Muscle layer of duodenum (tissue), 2 donors: Measurements from ENCODE around the gene TRABD2B.
A peak's percentile ranks its signal among the peaks of the same experiment; 100 is the strongest.

Experiments used
- H3K27ac ChIP-seq: one replicate; pipeline ENCODE4 v1.7.0; 2013; ENCODE audit warnings: mild to moderate bottlenecking, low read length
- H3K27me3 ChIP-seq: one replicate; pipeline ENCODE4 v1.7.0; 2013; ENCODE audit warnings: low read depth, mild to moderate bottlenecking, control low read depth, low read length
- H3K36me3 ChIP-seq, 2 donors: one replicate each; pipeline ENCODE4 v1.7.0; 2013; ENCODE audit warnings: low read length in 2 of 2, control low read depth in 1 of 2, mild to moderate bottlenecking in 1 of 2; ENCODE audit not compliant: insufficient read depth in 2 of 2, control insufficient read depth in 1 of 2
- H3K4me1 ChIP-seq, 2 donors: one replicate each; pipeline ENCODE4 v1.7.0; 2013; ENCODE audit warnings: low read length in 2 of 2, mild to moderate bottlenecking in 2 of 2, control low read depth in 1 of 2, moderate library complexity in 1 of 2; ENCODE audit not compliant: insufficient read depth in 2 of 2, control insufficient read depth in 1 of 2
- H3K4me3 ChIP-seq, 2 donors: one replicate each; pipeline ENCODE4 v1.7.0; 2013; ENCODE audit warnings: low read length in 2 of 2, low read depth in 1 of 2, mild to moderate bottlenecking in 1 of 2
- H3K9me3 ChIP-seq, 2 donors: one replicate each; pipeline ENCODE4 v1.7.0; 2013; ENCODE audit warnings: low read length in 2 of 2, control low read depth in 1 of 2, mild to moderate bottlenecking in 1 of 2; ENCODE audit not compliant: control insufficient read depth in 1 of 2
- donor health status: healthy.

TRABD2B gene

DNA sequence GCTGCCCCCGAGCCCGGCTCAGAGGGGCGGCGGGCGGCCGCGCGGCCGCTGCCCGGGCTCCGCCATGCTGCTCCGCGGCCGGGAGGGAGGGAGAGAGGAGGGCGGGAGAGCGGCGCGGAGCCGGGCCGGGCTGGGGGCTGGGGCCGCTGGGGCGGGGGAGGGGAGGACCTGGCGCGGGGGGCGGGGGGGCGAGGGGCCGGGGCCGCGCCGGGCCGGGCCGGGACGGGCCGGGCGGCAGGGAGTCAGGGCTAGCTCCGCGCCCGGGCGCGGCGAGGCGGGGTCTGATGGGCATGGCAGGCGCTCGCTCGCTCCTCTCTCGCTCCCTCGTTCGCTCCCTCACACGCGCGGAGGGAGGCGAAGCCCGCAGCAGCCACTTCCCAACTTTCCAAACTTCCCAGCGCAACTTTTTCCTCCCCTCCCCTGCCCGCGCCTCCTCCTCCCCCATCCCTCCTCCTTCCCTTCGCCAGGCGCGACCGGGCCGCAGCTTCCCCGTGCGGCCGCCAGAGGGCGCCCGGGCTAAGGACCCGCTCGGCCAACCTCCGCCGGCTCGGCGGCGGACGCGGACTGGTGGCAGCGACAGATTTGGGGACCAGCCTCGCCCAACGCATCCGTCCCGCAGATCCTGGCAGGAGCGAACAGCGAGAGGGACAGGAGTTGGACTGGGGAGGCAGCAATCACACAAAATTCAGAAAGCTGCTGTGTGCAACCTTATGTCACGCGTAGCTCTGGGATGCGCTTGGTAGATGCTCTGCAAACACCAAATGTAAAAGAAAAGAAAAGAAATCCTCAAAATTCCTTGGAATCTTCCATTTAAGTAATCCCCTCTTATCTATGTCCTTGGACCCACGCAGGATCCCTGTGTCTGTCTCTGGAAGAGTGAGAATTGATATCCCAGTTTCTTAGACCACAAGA is at the start of gene TRABD2B:
TRABD2B (minus strand) TSS at position 97 of the 912 bp plus-strand sequence.
- Histone ChIP-seq H3K27me3 (no peaks in the 10 kb centered on the region), H3K9me3 (no peaks in the 10 kb centered on the region), H3K4me3 (peak within 1 kb of the TSS; percentile 65 to 69), H3K4me1 (peaks cover 0 to 17% of the 10 kb centered on the region in 2 donors), H3K27ac (peak within 1 kb of the TSS; percentile 52), H3K36me3 (no peaks in the 10 kb centered on the region)

- no peak overlapping the region for H3K27ac ChIP-seq
- no peaks in the 10 kb centered on the region for H3K9me3 ChIP-seq
- H3K4me1 ChIP-seq, result no peaks in the 10 kb centered on the region
- no peaks in the 10 kb centered on the region for H3K27me3 ChIP-seq
- H3K4me3 ChIP-seq, result no peak overlapping the region
- H3K36me3 ChIP-seq, result no peaks in the 10 kb centered on the region
These were observed 47.1 kb upstream of the TRABD2B start for GRCh38 chr1:48044311-48044710.

DNA sequence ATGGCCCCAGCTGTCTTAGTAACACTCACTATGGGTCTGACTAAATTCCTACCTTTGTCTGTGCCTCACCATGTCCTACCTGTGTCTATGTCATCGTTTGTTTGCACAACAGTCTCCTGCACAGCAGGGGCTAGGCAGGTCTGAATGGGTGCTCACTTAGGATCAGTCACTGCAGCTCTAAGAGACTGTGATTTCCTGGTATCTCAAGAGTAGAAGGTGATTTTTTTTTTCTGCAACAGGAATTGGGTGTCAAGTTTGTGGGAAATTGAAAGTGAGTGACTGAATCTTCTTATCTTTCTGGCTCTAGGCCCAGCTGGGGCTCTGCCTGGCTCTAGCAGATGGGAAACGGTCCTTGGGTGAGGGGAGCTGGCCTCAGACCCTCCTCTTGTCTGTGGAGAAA is 46.4 kb upstream of the TRABD2B start:
- Histone ChIP-seq H3K27me3 (no peaks in the 10 kb centered on the region), H3K9me3 (no peaks in the 10 kb centered on the region), H3K4me1 (peaks cover 0 to 4% of the 10 kb centered on the region in 2 donors), H3K36me3 (no peaks in the 10 kb centered on the region), H3K4me3 (no peak overlapping the region), H3K27ac (no peak overlapping the region)

- peaks cover 0 to 4% of the 10 kb centered on the region in 2 donors for H3K4me1 ChIP-seq
- H3K27me3 ChIP-seq, result no peaks in the 10 kb centered on the region
- no peaks in the 10 kb centered on the region for H3K36me3 ChIP-seq
- H3K4me3 ChIP-seq, result no peak overlapping the region
- H3K9me3 ChIP-seq, result no peaks in the 10 kb centered on the region
- no peak overlapping the region for H3K27ac ChIP-seq
These were observed 43.0 kb upstream of the TRABD2B start for GRCh38 chr1:48040154-48040553.

DNA sequence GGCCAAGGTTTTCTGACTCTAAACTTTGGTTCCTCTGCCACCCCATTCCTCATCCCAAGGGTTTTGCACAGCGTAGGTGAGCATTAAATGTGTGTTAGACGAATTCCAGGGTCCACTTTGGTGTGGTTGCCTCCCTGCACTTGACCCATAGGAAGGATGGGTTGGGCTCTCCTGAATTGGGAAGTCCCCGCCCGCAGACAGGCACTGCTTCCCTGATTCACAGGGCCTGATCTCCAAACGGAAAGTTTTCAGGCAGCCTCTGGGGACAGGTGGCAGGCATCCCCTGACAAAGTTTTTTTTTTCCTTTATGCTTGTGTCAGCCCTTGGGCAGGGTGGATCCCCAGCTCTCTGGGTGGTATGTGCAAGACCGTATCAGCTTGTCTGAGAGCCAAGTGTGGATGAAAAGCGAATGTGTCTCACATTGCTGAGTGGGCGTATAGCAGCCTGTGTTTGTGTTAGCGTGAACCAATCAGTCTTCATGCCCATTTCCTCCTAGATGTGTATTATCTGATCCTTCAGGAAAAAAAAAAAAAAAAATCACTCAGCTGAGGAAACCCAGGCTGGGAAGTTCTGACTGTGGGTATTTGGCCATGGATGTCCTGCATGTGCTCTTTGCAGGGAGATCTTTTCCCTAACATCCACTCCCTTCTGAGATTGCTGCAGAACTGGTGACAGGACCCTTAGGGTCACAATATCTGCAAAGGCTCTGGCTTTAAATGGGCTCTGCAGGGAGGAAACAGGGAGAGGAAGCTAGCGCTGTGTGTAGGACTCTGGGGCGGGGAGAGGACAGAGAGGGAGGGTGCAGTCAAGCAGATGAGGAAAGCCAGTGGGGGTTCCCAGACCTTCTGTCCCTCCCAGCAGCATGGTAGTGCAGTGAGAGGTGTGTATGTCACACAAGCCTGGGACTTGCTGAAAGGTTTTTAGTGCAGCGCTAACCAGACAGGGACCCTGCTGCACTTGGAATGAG is 42.2 kb upstream of the TRABD2B start:
- Histone ChIP-seq H3K27ac (no peak overlapping the region), H3K4me1 (peaks cover 0 to 4% of the 10 kb centered on the region in 2 donors), H3K27me3 (no peaks in the 10 kb centered on the region)

DNA sequence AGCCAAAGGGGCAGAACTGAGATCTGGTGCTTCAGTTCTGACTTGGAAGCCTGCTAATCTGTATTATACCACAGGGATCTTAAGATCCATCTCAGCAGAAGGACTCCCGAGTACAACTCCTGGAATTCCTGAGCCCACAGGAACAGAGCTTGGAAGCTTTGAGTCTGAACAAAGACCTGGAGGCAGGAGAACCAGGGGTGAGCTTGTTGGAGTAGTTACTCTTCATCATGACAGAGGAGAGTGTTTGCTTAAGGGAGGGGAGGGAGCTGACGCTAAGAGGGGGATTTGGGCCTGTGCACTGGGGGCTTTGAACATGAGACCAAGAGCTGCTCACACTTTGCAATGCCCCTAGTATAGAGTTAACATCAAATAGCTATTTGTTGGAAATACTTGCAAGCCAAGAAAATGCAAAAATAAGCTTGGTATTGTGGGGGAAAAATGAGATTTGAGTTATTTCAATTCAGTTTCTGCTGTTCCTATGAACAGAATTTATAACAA is 41.1 kb upstream of the TRABD2B start:
- no peak overlapping the region for H3K4me3 ChIP-seq
- H3K36me3 ChIP-seq, result no peaks in the 10 kb centered on the region
- no peaks in the 10 kb centered on the region for H3K9me3 ChIP-seq
- H3K27ac ChIP-seq, result no peak overlapping the region
- peaks cover 0 to 4% of the 10 kb centered on the region in 2 donors for H3K4me1 ChIP-seq
- no peaks in the 10 kb centered on the region for H3K27me3 ChIP-seq

More for the DNA sequence above, 42.2 kb upstream of the TRABD2B start:
- Histone ChIP-seq H3K4me3 (no peak overlapping the region), H3K36me3 (no peaks in the 10 kb centered on the region), H3K9me3 (no peaks in the 10 kb centered on the region)

DNA sequence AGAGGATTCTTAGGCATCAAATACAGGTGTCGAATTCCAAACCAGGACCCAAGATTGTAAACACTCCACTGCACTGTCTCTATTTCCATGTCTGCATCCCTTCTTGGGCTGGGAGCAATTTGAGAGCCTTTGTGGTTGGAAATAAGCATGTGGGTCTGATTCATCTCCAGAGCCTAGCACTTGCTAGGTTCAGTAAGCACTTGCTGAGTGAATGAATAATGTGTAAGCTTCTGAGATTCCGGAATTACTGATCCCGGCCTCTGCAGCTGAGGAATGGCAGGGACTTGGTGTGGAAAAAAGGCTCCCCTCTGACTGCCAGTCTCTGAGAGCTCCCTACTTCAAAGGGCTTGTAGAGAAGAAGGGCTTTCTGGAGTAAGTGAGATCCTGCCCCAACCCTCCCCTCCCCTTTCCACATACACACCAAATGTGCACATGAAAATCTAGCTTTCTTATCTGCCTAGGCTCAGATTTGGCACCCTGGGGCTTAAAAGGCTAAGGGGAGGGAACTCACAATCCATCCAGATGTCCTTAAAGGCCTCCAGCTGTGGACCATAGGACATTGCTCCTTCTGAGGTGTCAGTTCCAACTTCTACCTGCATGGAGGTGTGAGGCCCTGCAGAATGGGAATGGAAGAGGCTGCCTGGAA is 39.6 kb upstream of the TRABD2B start:
- no peaks in the 10 kb centered on the region for H3K9me3 ChIP-seq
- H3K36me3 ChIP-seq, result no peaks in the 10 kb centered on the region
- H3K4me3 ChIP-seq, result no peak overlapping the region
- peaks cover 0 to 4% of the 10 kb centered on the region in 2 donors for H3K4me1 ChIP-seq
- H3K27ac ChIP-seq, result no peak overlapping the region
- no peaks in the 10 kb centered on the region for H3K27me3 ChIP-seq

GRCh38 chr1:48035371-48036141 is 38.4 kb upstream of the TRABD2B start:
- Histone ChIP-seq H3K27ac (no peak overlapping the region), H3K27me3 (no peaks in the 10 kb centered on the region), H3K4me3 (no peak overlapping the region), H3K9me3 (no peaks in the 10 kb centered on the region), H3K4me1 (peaks cover 0 to 4% of the 10 kb centered on the region in 2 donors), H3K36me3 (no peaks in the 10 kb centered on the region)

- H3K36me3 ChIP-seq, result no peaks in the 10 kb centered on the region
- H3K27me3 ChIP-seq, result no peaks in the 10 kb centered on the region
- no peak overlapping the region for H3K4me3 ChIP-seq
- no peaks in the 10 kb centered on the region for H3K4me1 ChIP-seq
- no peak overlapping the region for H3K27ac ChIP-seq
- H3K9me3 ChIP-seq, result no peaks in the 10 kb centered on the region
These were observed 36.4 kb upstream of the TRABD2B start for GRCh38 chr1:48033495-48034045.

GRCh38 chr1:48031676-48032075 is 34.5 kb upstream of the TRABD2B start:
- H3K36me3 ChIP-seq, result no peaks in the 10 kb centered on the region
- no peaks in the 10 kb centered on the region for H3K27me3 ChIP-seq
- H3K4me3 ChIP-seq, result no peak overlapping the region
- no peaks in the 10 kb centered on the region for H3K4me1 ChIP-seq
- no peaks in the 10 kb centered on the region for H3K9me3 ChIP-seq
- H3K27ac ChIP-seq, result no peak overlapping the region
